Amygdala (tissue), 56 donors: ENCODE results near the gene SERHL2.
A peak's percentile ranks its signal among the peaks of the same experiment; 100 is the strongest.
"Not testable (repeated sequence)": the region's sequence is repeated elsewhere in the genome, so short reads cannot be mapped to it uniquely, and the experiment has no call there.

Source experiments
- DNase-seq, 56 donors: peaks; one replicate each; lab custom pipeline; 2025; lab: John Stamatoyannopoulos, UW

Gene SERHL2

GRCh38 chr22:42570580-42570979 is 16.8 kb downstream of the SERHL2 start:
- DNase-seq, result not testable (repeated sequence)

DNA sequence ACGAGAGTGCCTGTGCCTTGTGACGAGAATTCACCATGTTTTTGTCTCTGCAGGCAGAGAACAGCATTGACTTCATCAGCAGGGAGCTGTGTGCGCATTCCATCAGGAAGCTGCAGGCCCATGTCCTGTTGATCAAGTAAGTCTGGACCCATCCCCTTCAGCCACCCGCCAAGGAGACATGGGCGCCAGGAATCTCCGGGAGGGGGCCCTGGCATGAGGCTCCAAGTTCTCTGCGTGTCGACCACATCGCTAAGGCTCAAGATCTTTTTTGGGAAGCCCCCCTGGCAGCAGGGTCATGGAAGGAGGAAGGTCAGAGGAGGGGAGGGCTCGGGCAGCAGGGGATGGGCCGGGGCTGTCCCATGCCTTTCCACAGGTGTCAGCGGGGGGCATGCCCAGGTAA is 17.3 kb downstream of the SERHL2 start:
- not testable (repeated sequence) for DNase-seq

GRCh38 chr22:42574046-42574445 is 20.3 kb downstream of the SERHL2 start:
- not testable (repeated sequence) for DNase-seq

DNA sequence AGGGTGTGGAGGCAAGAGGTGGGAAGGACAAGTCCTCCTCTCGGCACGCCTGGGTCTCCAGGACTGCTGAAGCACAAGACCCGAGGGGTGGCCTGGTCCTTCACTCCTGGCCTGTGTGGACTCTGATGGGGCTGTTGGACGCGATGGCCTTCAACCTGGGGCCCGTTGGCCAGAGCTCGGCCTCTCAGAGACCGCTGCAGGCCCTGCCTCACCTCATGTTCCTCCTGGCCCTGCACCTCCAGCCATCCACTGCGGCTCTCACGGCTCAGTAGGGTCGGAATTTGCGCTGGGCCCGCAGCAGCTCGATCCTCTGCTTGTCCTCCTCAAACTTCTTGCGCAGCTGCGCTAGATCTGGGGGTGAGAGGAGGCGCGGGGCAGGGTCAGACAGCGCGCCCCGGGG is 20.7 kb downstream of the SERHL2 start:
- DNase-seq, result not testable (repeated sequence)

DNA sequence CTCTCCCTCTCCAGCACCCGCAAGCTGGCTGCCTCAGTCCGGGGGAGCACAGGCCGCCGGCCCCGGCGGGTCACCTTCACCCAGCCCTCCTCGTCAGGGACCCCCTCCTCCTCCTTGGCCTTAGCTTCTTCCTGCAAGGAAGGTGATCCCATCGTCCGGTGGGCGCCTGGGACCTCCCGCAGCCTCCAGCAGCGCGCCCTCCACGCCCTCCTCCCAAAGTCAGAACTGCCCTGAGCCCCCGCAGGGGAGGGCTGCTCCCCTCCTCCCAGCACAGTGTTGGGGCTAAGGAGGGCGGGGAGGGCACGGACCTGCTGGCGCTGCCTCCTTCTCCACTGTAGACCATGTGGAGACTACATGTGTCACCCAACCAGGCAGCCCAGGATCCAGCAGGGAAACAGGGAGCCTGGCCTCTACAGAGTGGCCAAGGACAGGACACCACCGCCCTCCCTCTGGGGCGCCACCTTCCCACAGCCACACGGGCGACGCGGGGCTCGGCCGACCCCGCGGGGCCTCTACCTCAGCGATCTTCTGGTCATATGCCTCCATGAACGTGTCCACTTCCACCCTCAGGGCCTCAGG is 22.3 kb downstream of the SERHL2 start:
- DNase-seq, result not testable (repeated sequence)

DNA sequence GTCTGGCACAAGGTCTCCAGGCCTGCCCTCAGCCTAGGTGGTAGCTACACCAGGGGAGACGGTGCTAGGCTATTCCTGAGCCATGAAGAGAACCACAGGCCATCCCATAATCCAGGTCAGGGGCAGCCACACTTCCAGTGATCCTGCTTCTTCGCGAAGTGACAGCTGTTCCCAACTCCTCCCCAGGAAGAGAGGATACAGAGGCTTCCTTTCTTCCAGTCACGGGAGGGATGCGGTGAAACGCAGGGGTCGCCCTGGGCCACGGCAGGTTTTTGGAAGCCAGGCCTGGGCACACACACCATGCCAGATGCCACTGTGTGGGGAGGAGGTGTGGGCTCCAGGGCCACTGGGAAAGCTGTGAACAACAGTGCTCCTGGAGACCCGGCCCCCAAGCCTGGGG is 23.4 kb downstream of the SERHL2 start:
- DNase-seq, result not testable (repeated sequence)

GRCh38 chr22:42577623-42578240 is 24.0 kb downstream of the SERHL2 start:
- no peak for DNase-seq

DNA sequence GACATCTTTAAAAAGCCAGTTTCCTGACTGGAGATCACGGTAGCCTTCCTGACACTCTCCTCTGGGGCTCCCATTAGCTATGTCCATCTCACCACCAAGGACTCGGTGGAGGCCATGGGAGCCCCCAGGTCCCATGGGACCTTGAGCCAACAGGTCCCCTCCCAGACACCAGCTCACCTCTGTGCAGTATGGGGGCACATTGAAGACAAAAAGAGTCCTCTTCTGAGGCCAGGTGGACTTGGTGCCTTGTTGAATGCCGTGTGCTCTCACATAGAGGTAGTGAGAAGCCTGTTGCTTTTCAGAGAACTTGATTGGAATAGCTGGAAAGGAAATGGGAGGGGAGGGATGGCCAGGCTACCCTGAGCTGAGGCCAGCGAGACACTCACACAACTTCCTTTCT is 26.3 kb downstream of the SERHL2 start:
- DNase-seq, result not testable (repeated sequence)

DNA sequence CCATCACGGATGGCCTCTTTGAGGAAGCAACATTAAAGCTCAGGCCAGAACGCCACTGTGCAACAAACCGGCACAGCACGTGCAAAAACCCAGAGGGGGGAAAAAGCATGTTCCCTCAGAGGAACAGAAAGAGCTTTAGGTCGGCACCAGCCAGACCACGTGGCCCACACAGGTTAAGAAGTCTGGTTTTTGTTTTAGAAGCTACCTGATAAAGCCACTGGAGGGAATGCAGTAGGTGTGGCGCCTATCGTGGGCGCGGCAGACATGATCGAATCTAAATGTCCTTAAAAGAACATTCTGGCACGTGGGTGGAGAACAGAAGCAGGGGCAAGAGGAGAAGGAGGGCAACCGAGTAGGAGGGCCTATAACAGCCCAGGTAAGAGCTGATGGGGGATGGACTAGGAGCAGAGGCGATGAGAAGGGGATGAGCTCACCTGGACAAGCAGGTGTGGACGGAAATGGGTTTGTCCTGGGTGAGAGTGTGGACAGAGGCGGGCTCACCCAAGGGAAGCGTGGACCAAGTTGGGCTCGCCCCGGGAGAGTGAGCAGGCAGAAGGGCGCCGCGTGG is 27.5 kb downstream of the SERHL2 start:
- DNase-seq, result not testable (repeated sequence)

GRCh38 chr22:42581762-42582716 is 28.3 kb downstream of the SERHL2 start:
- DNase-seq, result peak in 53 of 56 donors; percentile 8 to 81 (median 59)

DNA sequence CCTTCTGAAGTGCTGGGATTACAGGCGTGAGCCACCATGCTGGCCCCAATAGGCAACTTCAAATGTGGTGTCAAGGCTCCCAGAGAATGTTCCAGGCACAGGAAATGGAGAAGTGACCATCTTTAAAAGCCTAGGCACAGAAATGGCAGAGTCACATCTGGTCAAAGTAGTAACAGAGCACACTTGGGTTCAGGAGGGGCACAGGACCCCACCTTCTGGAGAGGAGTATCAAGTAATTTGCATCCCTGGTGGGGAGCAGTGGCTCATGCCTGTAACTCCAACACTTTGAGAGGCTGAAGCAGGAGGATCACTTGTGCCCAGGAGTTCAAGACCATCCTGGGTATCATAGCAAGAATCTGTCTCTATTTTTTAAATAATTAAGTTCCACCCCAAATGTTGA is 29.2 kb downstream of the SERHL2 start:
- DNase-seq, result no peak

GRCh38 chr22:42584364-42584940 is 30.7 kb downstream of the SERHL2 start:
- no peak for DNase-seq

GRCh38 chr22:42585096-42585495 is 31.3 kb downstream of the SERHL2 start:
- DNase-seq, result no peak

DNA sequence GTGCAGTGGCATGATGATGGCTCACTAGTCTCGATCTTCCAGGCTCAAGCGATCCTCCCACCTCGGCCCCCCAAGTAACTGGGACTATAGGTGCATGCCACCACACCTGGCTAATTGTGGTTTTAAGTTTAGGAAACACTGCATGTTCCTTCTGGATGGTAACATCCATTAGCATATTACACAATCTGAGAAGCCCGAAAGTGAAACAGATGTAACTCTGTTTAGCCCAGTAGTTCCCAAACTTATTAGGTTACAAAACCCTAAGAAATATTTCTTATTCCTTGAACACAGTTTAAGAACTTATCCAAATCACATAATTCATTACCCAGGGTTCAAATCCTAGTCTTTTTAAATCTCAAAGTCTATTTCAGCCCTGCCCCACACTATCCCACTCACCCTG is 32.6 kb downstream of the SERHL2 start:
- no peak for DNase-seq

GRCh38 chr22:42587588-42588175 is 33.9 kb downstream of the SERHL2 start:
- no peak for DNase-seq

DNA sequence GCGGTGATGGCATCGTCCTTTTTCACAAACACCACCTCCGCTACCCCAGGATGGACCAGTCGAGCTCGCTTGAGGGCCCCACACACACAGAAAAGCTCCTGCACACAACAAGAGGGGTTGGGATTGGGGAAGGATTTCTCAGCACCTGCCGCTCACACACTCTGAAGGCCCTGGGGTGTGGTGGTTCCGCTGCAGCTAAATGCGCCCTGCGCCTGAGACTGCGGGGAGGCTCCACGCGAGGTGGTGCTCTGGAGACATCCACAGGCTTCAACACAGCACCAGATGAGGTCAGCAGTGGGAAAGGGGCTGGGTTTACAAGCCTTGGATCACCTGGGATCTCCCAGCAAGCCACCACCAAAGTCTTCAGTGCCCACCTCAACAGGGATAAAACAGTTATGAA is 38.2 kb downstream of the SERHL2 start:
- DNase-seq, result no peak

GRCh38 chr22:42595434-42595833 is 41.7 kb downstream of the SERHL2 start:
- no peak for DNase-seq

- DNase-seq, result peak in 2 of 56 donors; percentile 12 to 19
Measured at GRCh38 chr22:42596336-42596735, 42.6 kb downstream of the SERHL2 start.

GRCh38 chr22:42596863-42597530 is 43.2 kb downstream of the SERHL2 start:
- DNase-seq, result no peak
